ENCODE results near the gene ATP8B1. TPM values are rescaled to one million over a fixed set of nuclear protein-coding genes. Genes with fewer than 3 reads are reported as not detected.

The ATP8B1 gene
- total RNA-seq, 1 experiment from 2014 or later: 1.1 TPM

GRCh38 chr18:57806978-57807285, 3.8 kb upstream of the ATP8B1 start:
- no peak for TF ChIP-seq CTCF (conservative IDR thresholded peaks at IDR 0.05)
- Histone ChIP-seq H2BK5ac (ENCODE audit: insufficient read length, low read length) (no peak overlapping the region), H3K4me2 (ENCODE audit: insufficient read depth, insufficient read length, low read length) (no peak overlapping the region), H3K9me3 (ENCODE audit: control insufficient read depth, low read depth, low read length) (no peaks in the 10 kb centered on the region), H3K14ac (ENCODE audit: insufficient read depth, low read length) (no peak overlapping the region), H2BK15ac (ENCODE audit: low read depth, low read length) (no peak overlapping the region), H3K18ac (ENCODE audit: insufficient read length, low read depth, low read length) (no peak overlapping the region), H3K4me1 (ENCODE audit: insufficient read depth, low read length) (no peaks in the 10 kb centered on the region), H3K23ac (ENCODE audit: insufficient read length, low read depth, low read length) (no peak overlapping the region), H2BK20ac (ENCODE audit: low read depth, low read length, poor library complexity, severe bottlenecking) (no peak overlapping the region), H3K79me1 (ENCODE audit: insufficient read depth, low read depth, low read length, poor library complexity, severe bottlenecking) (no peaks in the 10 kb centered on the region), H3K23me2 (ENCODE audit: insufficient read length, low read depth, low read length, poor library complexity, severe bottlenecking) (peaks cover 18% of the 10 kb centered on the region), H3K27me3 (ENCODE audit: insufficient read depth, low read length) (peaks cover 13% of the 10 kb centered on the region; the same call in 1 of the 2 replicates), H3K27ac (ENCODE audit: insufficient read length, low read depth, low read length) (no peak overlapping the region), H2AK5ac (ENCODE audit: insufficient read length, low read length) (no peak overlapping the region), H2BK120ac (ENCODE audit: low read depth, low read length, poor library complexity, severe bottlenecking) (no peak overlapping the region), H3K79me2 (ENCODE audit: insufficient read depth, low read length) (no peaks in the 10 kb centered on the region), H4K91ac (ENCODE audit: insufficient read length, low read depth, low read length) (no peak overlapping the region), H3K9ac (ENCODE audit: extremely low read depth, insufficient read length, low read length) (no peak overlapping the region), H3K4ac (ENCODE audit: low read depth, low read length) (no peak overlapping the region), H3K56ac (ENCODE audit: insufficient read length, low read depth, low read length) (no peak overlapping the region), H3T11ph (ENCODE audit: low read length) (no peak overlapping the region), H4K20me1 (ENCODE audit: control insufficient read depth, insufficient read depth, insufficient read length) (no peaks in the 10 kb centered on the region), H4K8ac (replicated peaks; ENCODE audit: insufficient read length, low read depth, low read length) (no peak overlapping the region), H2AFZ (ENCODE audit: low read length) (no peak overlapping the region), H2BK12ac (ENCODE audit: insufficient read length, low read depth, low read length) (no peak overlapping the region), H4K5ac (ENCODE audit: insufficient read length, low read depth, low read length) (no peak overlapping the region)
- Mint-ChIP-seq H3K9me3 (no peaks in the 10 kb centered on the region), H3K27ac (no peak overlapping the region), H3K27me3 (ENCODE audit: low read depth) (peaks cover 44% of the 10 kb centered on the region), H3K36me3 (ENCODE audit: insufficient read depth in 1 of 3, low read depth in 3 of 3) (no peaks in the 10 kb centered on the region), H3K4me3 (no peak overlapping the region), H3K4me1 (peaks cover 7 to 8% of the 10 kb centered on the region in 2 experiments)
- no peak for DNase-seq
- WGBS (ENCODE audit: extremely low coverage, insufficient read length, low lambda C conversion rate): no CpG with 5 or more reads among the region's 3 CpGs

All from H9 (cell line).